ENCODE measurements around the gene MED4. TPM values are rescaled to one million over a fixed set of nuclear protein-coding genes. Genes with fewer than 3 reads are reported as not detected.

The MED4 gene, protein sequence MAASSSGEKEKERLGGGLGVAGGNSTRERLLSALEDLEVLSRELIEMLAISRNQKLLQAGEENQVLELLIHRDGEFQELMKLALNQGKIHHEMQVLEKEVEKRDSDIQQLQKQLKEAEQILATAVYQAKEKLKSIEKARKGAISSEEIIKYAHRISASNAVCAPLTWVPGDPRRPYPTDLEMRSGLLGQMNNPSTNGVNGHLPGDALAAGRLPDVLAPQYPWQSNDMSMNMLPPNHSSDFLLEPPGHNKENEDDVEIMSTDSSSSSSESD
- total RNA-seq: 10 to 100 TPM; 42.0 to 47.6 (median 43.6) TPM
- long read RNA-seq, donor 1, transcript MED4-201 (7 exons, 2,022 nt): major isoform, 40 of 60 reads
- long read RNA-seq, donor 1, transcript MED4-202 (7 exons, 931 nt): minor isoform, 10 of 60 reads
- long read RNA-seq, donor 1, partial matches to known transcripts: 1 of 60 reads
- long read RNA-seq, donor 1, other reads (novel, unspliced or antisense): 9 of 60 reads
- long read RNA-seq, donor 2, transcript MED4-202 (7 exons, 931 nt): minor isoform, 7 of 47 reads
- long read RNA-seq, donor 2, transcript MED4-201 (7 exons, 2,022 nt): major isoform, 23 of 47 reads
- long read RNA-seq, donor 2, partial matches to known transcripts: 9 of 47 reads
- long read RNA-seq, donor 2, other reads (novel, unspliced or antisense): 8 of 47 reads

GRCh38 chr13:48094781-48095502 lies at the start of gene MED4:
TSS of gene MED4 (minus strand) at chr13:48095104. CDS start at chr13:48095078, 26 bp downstream.
- peak within 1 kb of the TSS; percentile 98 for H3K4me3 ChIP-seq
- peaks cover 12% of the 10 kb centered on the region for H3K4me1 ChIP-seq (ENCODE audit: low read depth)
- peak; percentile 99 for TF ChIP-seq CTCF (IDR thresholded peaks at IDR 0.05)
- ATAC-seq (peak; percentile 100), DNase-seq (peak; percentile 95 to 98 (median 97))
- intact Hi-C loops (cut with DNase I, micrococcal nuclease): no loop called here
- H3K36me3 ChIP-seq (ENCODE audit: low read depth): peaks cover 3% of the 10 kb centered on the region
- no peaks in the 10 kb centered on the region for H3K9me3 ChIP-seq

- intact Hi-C loops (cut with DNase I, micrococcal nuclease): no loop called here
- no peaks in the 10 kb centered on the region for H3K36me3 ChIP-seq (ENCODE audit: low read depth)
- no peak overlapping the region for H3K4me3 ChIP-seq
- TF ChIP-seq CTCF (IDR thresholded peaks at IDR 0.05): no peak
- DNase-seq (no peak), ATAC-seq (peak; percentile 76)
- H3K9me3 ChIP-seq: no peaks in the 10 kb centered on the region
- no peaks in the 10 kb centered on the region for H3K4me1 ChIP-seq (ENCODE audit: low read depth)
These were observed 49.6 kb upstream of the MED4 start for GRCh38 chr13:48144413-48145035.

GRCh38 chr13:48142436-48142835 lies 47.5 kb upstream of the MED4 start:
- no peaks in the 10 kb centered on the region for H3K4me1 ChIP-seq (ENCODE audit: low read depth)
- no peak overlapping the region for H3K4me3 ChIP-seq
- intact Hi-C loops (cut with DNase I, micrococcal nuclease): no loop called here
- H3K36me3 ChIP-seq (ENCODE audit: low read depth): no peaks in the 10 kb centered on the region
- DNase-seq (no peak), ATAC-seq (no peak)
- TF ChIP-seq CTCF (IDR thresholded peaks at IDR 0.05): no peak
- no peaks in the 10 kb centered on the region for H3K9me3 ChIP-seq

DNA sequence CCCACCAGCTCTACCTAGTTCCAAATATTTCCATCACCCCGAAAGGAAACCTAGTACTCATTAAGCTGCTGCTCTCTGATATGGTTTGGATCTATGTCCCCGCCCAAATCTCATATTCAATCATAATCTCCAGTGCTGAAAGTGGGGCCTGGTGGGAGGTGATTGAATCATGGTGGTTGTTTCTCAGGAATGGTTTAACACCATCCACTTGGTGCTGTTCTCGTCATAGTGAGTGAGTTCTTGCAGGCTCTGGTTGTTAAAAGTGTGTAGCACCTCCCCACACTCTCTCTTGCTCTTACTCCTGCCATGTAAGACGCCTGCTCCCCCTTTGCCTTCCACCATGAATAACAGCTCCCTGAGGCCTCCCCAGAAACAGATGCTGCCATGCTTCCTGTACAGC lies 43.4 kb upstream of the MED4 start:
- no peaks in the 10 kb centered on the region for H3K9me3 ChIP-seq
- TF ChIP-seq CTCF (IDR thresholded peaks at IDR 0.05): no peak
- H3K36me3 ChIP-seq (ENCODE audit: low read depth): no peaks in the 10 kb centered on the region
- intact Hi-C loops (cut with DNase I, micrococcal nuclease): no loop called here
- ATAC-seq (no peak), DNase-seq (no peak)
- H3K4me1 ChIP-seq (ENCODE audit: low read depth): no peaks in the 10 kb centered on the region
- no peak overlapping the region for H3K4me3 ChIP-seq

DNA sequence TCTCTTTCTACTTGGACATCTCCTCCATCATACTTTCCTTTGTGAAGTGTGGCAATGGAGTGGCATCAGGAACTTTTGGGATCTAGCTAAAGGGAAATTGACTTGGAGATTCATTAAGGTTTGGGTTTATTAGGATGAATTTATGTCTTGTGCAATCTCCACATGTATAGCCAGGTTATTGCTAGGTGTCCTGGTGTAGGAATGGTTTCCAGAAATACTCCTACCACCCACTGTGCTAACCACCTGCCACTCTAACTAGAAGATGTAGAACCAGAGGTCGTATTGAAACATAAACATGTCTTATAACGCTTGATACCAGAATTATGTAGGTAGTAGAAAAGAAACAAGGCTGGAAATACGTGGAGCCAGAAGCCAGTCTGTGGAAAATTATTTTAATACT lies 38.1 kb upstream of the MED4 start:
- no peak for TF ChIP-seq CTCF (IDR thresholded peaks at IDR 0.05)
- no peaks in the 10 kb centered on the region for H3K36me3 ChIP-seq (ENCODE audit: low read depth)
- no peak overlapping the region for H3K4me3 ChIP-seq
- ATAC-seq: no peak
- DNase-seq: no peak
- no peaks in the 10 kb centered on the region for H3K9me3 ChIP-seq
- intact Hi-C loops (cut with DNase I, micrococcal nuclease): no loop called here
- H3K4me1 ChIP-seq (ENCODE audit: low read depth): no peaks in the 10 kb centered on the region

Measured in mucosa of descending colon (tissue), 3 donors.